Tibial artery (tissue), 4 donors: ENCODE results near the gene CCSER1.

Experiments
- DNase-seq, 2 donors: peaks; one replicate each; pipeline ENCODE4 v3.0.0-alpha.2; 2019
- H3K27ac ChIP-seq, 2 donors: fragments of 200-600 bp; sonication (generic) in 1 of 2; 1 replicate in 1 of 2; 2 replicates in 1 of 2; pipeline ENCODE4 v1.5.1; 2018 to 2019; ENCODE audit warnings: mild to moderate bottlenecking in 1 of 2
- H3K27me3 ChIP-seq, 2 donors: fragments of 200-600 bp; sonication (generic) in 1 of 2; one replicate each; pipeline versions ENCODE4 v1.5.1 to v1.6.0; 2016 to 2019
- H3K36me3 ChIP-seq, 3 donors: fragments of 200-600 bp; sonication (generic) in 2 of 3; one replicate each; pipeline ENCODE4 v1.5.1; 2016 to 2019; ENCODE audit warnings: mild to moderate bottlenecking in 2 of 3
- H3K4me1 ChIP-seq, 4 donors: fragments of 200-600 bp; sonication (generic) in 2 of 4; 1 replicate in 3 of 4; 2 replicates in 1 of 4; pipeline ENCODE4 v1.5.1; 2016 to 2019
- H3K4me3 ChIP-seq, 2 donors: fragments of 200-600 bp; sonication (generic) in 1 of 2; 1 replicate in 1 of 2; 2 replicates in 1 of 2; pipeline ENCODE4 v1.5.1; 2018 to 2019; ENCODE audit warnings: mild to moderate bottlenecking in 2 of 2
- H3K9me3 ChIP-seq, 3 donors: fragments of 200-600 bp; sonication (generic) in 1 of 3; one replicate each; pipeline ENCODE4 v1.5.1; 2016 to 2019
- intact Hi-C: fragments of 100-400 bp; cut with DNase I; formaldehyde crosslinking; loops from one replicate; pipeline ENCODE4 v1.15.0; 2023; ENCODE audit warnings: low total_unique reads
- TF ChIP-seq, protein P1 (sequence below), 2 experiments: fragments of 200-600 bp in 1 of 2; fragments of 450-650 bp in 1 of 2; IDR thresholded peaks; one replicate each; pipeline ENCODE4 v1.5.1; 2017 to 2019; ENCODE audit warnings: antibody characterized with exemption in 2 of 2, mild to moderate bottlenecking in 1 of 2, moderate library complexity in 1 of 2

CCSER1 gene

DNA sequence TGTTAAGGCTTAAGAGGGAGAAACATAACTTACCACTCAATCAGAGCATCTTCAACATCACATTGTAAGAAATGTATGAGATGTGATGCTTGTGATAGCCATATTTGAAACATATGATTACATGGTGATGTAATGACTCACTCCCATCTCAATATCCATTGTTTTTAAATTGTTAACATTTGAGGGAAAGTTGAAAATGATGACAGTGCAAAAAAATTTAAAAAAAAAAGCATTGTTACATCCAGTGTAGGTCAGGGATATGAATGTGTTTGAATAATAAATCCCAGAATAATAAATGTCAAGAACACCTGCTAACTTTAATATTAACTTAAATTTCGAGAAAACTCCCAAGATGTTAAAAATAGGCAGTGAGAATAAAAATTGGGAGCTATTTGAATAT, 6.4 kb upstream of the CCSER1 start:
- no peak overlapping the region for H3K4me3 ChIP-seq
- H3K9me3 ChIP-seq: no peaks in the 10 kb centered on the region
- H3K36me3 ChIP-seq: no peaks in the 10 kb centered on the region
- no peaks in the 10 kb centered on the region for H3K27me3 ChIP-seq
- no peak for DNase-seq
- intact Hi-C loops: no loop called here
- H3K27ac ChIP-seq: no peak overlapping the region
- H3K4me1 ChIP-seq: no peaks in the 10 kb centered on the region
- TF ChIP-seq, protein P1, sequence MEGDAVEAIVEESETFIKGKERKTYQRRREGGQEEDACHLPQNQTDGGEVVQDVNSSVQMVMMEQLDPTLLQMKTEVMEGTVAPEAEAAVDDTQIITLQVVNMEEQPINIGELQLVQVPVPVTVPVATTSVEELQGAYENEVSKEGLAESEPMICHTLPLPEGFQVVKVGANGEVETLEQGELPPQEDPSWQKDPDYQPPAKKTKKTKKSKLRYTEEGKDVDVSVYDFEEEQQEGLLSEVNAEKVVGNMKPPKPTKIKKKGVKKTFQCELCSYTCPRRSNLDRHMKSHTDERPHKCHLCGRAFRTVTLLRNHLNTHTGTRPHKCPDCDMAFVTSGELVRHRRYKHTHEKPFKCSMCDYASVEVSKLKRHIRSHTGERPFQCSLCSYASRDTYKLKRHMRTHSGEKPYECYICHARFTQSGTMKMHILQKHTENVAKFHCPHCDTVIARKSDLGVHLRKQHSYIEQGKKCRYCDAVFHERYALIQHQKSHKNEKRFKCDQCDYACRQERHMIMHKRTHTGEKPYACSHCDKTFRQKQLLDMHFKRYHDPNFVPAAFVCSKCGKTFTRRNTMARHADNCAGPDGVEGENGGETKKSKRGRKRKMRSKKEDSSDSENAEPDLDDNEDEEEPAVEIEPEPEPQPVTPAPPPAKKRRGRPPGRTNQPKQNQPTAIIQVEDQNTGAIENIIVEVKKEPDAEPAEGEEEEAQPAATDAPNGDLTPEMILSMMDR (IDR thresholded peaks at IDR 0.05): no peak

DNA sequence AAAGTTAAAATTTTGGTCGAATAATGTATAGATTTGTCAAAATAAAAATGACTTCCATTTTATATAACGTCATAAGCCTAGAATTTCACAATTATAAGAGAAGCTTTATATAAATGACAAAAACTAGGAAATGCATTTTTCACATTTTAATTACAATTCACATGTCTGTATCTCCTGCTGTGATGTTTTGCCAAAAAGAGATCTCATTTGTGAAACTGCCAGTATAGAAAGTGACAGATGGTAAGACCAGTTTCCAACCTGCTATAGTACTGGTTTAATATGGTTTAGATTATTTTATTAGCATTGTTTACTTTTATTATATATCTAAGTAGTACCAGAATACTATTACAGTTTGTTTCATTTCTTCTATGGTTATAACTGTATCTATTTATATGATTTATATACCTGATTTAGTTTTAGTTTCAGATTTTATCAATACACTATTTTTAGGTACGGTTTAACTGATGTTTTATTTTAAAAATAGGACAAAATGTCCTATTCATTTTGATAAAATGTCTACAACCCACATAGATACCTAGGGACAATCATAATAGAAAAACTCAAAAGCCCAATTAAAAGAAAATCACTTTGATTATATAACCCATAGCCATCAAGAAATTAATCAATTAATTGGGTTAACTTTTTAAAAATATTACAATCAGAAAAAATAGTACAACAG, 5.4 kb upstream of the CCSER1 start:
- TF ChIP-seq, protein P1 (IDR thresholded peaks at IDR 0.05): no peak
- intact Hi-C loops: no loop called here
- H3K4me1 ChIP-seq: peaks cover 0 to 2% (median under 1%) of the 10 kb centered on the region in 4 donors

DNA sequence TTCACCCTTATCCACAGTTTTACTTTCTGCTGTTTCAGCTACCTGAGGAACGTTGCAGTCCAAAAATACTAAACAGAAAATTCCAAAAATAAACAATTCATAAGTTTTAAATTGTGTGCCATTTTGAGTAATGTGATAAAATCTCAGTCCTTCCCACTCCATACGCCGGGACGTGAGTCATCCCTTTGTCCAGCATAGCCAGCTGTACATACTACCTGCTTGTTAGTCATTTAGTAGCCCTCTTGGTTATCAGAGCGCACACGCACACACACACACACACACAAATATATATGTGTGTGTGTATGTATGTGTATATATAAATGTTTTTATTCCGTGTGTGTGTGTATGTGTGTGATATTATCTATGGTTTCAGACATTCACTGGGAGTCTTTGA, 4.8 kb upstream of the CCSER1 start:
- TF ChIP-seq, protein P1 (IDR thresholded peaks at IDR 0.05): no peak
- Histone ChIP-seq H3K4me3 (no peak overlapping the region), H3K9me3 (no peaks in the 10 kb centered on the region), H3K27me3 (no peaks in the 10 kb centered on the region), H3K27ac (no peak overlapping the region), H3K36me3 (no peaks in the 10 kb centered on the region), H3K4me1 (peaks cover 0 to 7% (median 3%) of the 10 kb centered on the region in 4 donors)
- no peak for DNase-seq
- intact Hi-C loops: no loop called here

More for the DNA sequence above, 5.4 kb upstream of the CCSER1 start:
- Histone ChIP-seq H3K27me3 (no peaks in the 10 kb centered on the region), H3K4me3 (no peak overlapping the region), H3K27ac (no peak overlapping the region), H3K36me3 (no peaks in the 10 kb centered on the region), H3K9me3 (no peaks in the 10 kb centered on the region)
- DNase-seq: no peak

DNA sequence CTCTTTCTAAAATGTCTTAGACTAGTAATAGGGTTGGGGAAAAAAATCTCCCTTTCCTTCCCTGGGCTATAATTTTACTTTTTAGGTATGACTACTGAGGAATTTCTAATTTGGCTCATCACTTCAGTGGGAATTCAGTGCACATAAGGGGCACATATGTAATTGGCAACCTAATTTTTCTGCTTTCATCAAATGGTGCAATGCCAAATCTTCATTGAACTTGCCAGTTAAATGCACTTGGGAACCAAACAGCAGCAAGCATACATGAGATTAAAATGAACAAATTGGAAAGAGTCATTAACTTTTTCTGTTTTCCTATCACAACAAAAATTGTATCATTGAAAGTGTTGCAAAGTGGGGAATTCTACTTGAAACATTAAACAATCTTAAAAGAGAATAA, 2.9 kb upstream of the CCSER1 start:
- DNase-seq: no peak
- peaks cover 0 to 22% (median 15%) of the 10 kb centered on the region in 4 donors for H3K4me1 ChIP-seq
- H3K9me3 ChIP-seq: no peaks in the 10 kb centered on the region
- no peak overlapping the region for H3K4me3 ChIP-seq
- no peak overlapping the region for H3K27ac ChIP-seq
- intact Hi-C loops: no loop called here
- peaks cover 0 to 7% of the 10 kb centered on the region in 2 donors for H3K27me3 ChIP-seq
- H3K36me3 ChIP-seq: no peaks in the 10 kb centered on the region
- TF ChIP-seq, protein P1 (IDR thresholded peaks at IDR 0.05): no peak

DNA sequence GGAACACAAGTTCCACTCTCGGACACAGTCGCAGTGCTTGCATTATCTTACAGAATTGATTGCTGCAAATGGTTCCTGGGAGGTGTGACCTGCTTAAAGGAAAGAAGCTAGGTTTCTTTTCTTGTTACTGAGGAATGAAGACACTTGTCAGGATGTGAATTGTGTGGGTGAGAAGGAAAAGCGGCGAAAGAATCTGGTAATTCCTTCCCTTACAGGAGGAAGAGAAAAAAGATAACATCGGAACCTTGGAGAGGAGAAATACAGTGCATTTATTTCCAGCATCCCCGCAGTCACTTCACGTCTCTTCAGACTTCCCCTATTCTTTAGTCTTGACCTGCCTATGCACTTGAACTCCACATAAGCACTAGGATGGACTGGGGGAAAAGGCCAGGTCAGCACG, 389 bp upstream of the CCSER1 start:
- H3K36me3 ChIP-seq: no peaks in the 10 kb centered on the region
- H3K4me1 ChIP-seq: peaks cover 0 to 22% (median 15%) of the 10 kb centered on the region in 4 donors
- intact Hi-C loops: no loop called here
- no peak for DNase-seq
- H3K4me3 ChIP-seq: peak overlapping the region; percentile 59 to 76
- peak overlapping the region in 1 of 2 donors; percentile 44 for H3K27ac ChIP-seq
- peaks cover 0 to 7% of the 10 kb centered on the region in 2 donors for H3K27me3 ChIP-seq
- TF ChIP-seq, protein P1 (IDR thresholded peaks at IDR 0.05): no peak
- H3K9me3 ChIP-seq: no peaks in the 10 kb centered on the region
